ENCODE data around the gene GSE1. TPM values are rescaled to one million over a fixed set of nuclear protein-coding genes. Genes with fewer than 3 reads are reported as not detected.

GSE1 gene
- 10 to 100 TPM; 29.6 to 30.0 TPM for total RNA-seq

GRCh38 chr16:85612801-85613603 is at the start of gene GSE1:
Gene GSE1, plus strand, starts transcription at chr16:85613322. Its CDS starts 70 bp downstream, at chr16:85613392.
- ChIA-PET CTCF (interaction anchor here (1.2 to 4.6 kb wide), 5 partner anchors 44 to 197 kb away, joined by 3 to 32 read pairs (median 5); no protein-coding TSS in a partner anchor), POLR2A (interaction anchor here (0.7 to 5.0 kb wide), 3 partner anchors 56 to 145 kb away, joined by 3 to 42 read pairs (median 9); no protein-coding TSS in a partner anchor)

GRCh38 chr16:85563515-85564276 is 49.4 kb upstream of the GSE1 start:
- POLR2A ChIA-PET = interaction anchor here (0.7 to 1.3 kb wide), 3 partner anchors 9 to 38 kb away, joined by 4 to 7 read pairs (median 7); no protein-coding TSS in a partner anchor

GRCh38 chr16:85564277-85565051 is 48.7 kb upstream of the GSE1 start:
- POLR2A ChIA-PET = interaction anchor here (1.0 to 1.3 kb wide), 2 partner anchors 10 to 11 kb away, joined by 4 to 7 read pairs; no protein-coding TSS in a partner anchor

More at GRCh38 chr16:85563515-85564276, 49.4 kb upstream of the GSE1 start:
- CTCF ChIA-PET = interaction anchor here (0.8 to 2.5 kb wide), 5 partner anchors 10 to 154 kb away, joined by 3 to 23 read pairs (median 8); no protein-coding TSS in a partner anchor

GRCh38 chr16:85565340-85565739 is 47.8 kb upstream of the GSE1 start:
- ChIA-PET POLR2A (no interaction called here), CTCF (interaction anchor here (0.7 to 2.5 kb wide), 4 partner anchors 7 to 59 kb away, joined by 3 to 23 read pairs (median 6); no protein-coding TSS in a partner anchor)

More at GRCh38 chr16:85564277-85565051, 48.7 kb upstream of the GSE1 start:
- CTCF ChIA-PET = interaction anchor here (0.7 to 2.5 kb wide), 5 partner anchors 11 to 60 kb away, joined by 3 to 23 read pairs (median 8); no protein-coding TSS in a partner anchor

GRCh38 chr16:85565801-85566526 is 47.2 kb upstream of the GSE1 start:
- ChIA-PET POLR2A (interaction anchor here (0.7 kb wide), 1 partner anchor 588 kb away, joined by 3 read pairs; no protein-coding TSS in a partner anchor), CTCF (interaction anchor here (1.1 kb wide), 1 partner anchor 8 kb away, joined by 3 read pairs; no protein-coding TSS in a partner anchor)

- CTCF ChIA-PET = interaction anchor here (1.1 to 5.7 kb wide), 4 partner anchors 9 to 146 kb away, joined by 3 to 32 read pairs (median 12); partner anchors contain the start of gene GSE1
- POLR2A ChIA-PET = interaction anchor here (0.7 kb wide), 1 partner anchor 588 kb away, joined by 3 read pairs; no protein-coding TSS in a partner anchor
Measured at GRCh38 chr16:85566561-85567100, 46.5 kb upstream of the GSE1 start.

GRCh38 chr16:85567101-85567866 is 45.8 kb upstream of the GSE1 start:
- ChIA-PET CTCF (interaction anchor here (1.2 to 5.7 kb wide), 4 partner anchors 10 to 147 kb away, joined by 3 to 32 read pairs (median 14); partner anchors contain the start of gene GSE1), POLR2A (interaction anchor here (3.4 kb wide), 1 partner anchor 13 kb away, joined by 23 read pairs; no protein-coding TSS in a partner anchor)

- ChIA-PET CTCF (interaction anchor here (1.2 to 5.7 kb wide), 5 partner anchors 8 to 147 kb away, joined by 3 to 32 read pairs (median 7); partner anchors contain the start of gene GSE1), POLR2A (interaction anchor here (3.4 kb wide), 1 partner anchor 14 kb away, joined by 23 read pairs; no protein-coding TSS in a partner anchor)
Measured at GRCh38 chr16:85567935-85568334, 45.2 kb upstream of the GSE1 start.

- ChIA-PET POLR2A (interaction anchor here (3.4 kb wide), 1 partner anchor 14 kb away, joined by 23 read pairs; no protein-coding TSS in a partner anchor), CTCF (interaction anchor here (1.3 to 5.7 kb wide), 5 partner anchors 9 to 47 kb away, joined by 5 to 32 read pairs (median 7); partner anchors contain the start of gene GSE1)
Measured at GRCh38 chr16:85568519-85568918, 44.6 kb upstream of the GSE1 start.

GRCh38 chr16:85569039-85569614 is 44.0 kb upstream of the GSE1 start:
- ChIA-PET CTCF (interaction anchor here (0.7 to 5.7 kb wide), 7 partner anchors 9 to 153 kb away, joined by 3 to 32 read pairs (median 7); partner anchors contain the start of gene GSE1), POLR2A (interaction anchor here (1.0 to 3.4 kb wide), 3 partner anchors 12 to 17 kb away, joined by 3 to 23 read pairs (median 10); no protein-coding TSS in a partner anchor)

- POLR2A ChIA-PET = interaction anchor here (1.0 to 3.4 kb wide), 3 partner anchors 12 to 18 kb away, joined by 3 to 23 read pairs (median 10); no protein-coding TSS in a partner anchor
- CTCF ChIA-PET = interaction anchor here (0.7 to 5.7 kb wide), 7 partner anchors 10 to 154 kb away, joined by 3 to 32 read pairs (median 7); partner anchors contain the start of gene GSE1
Measured at GRCh38 chr16:85569615-85570212, 43.4 kb upstream of the GSE1 start.

GRCh38 chr16:85570213-85570734 is 42.8 kb upstream of the GSE1 start:
- POLR2A ChIA-PET = interaction anchor here (1.0 to 3.4 kb wide), 3 partner anchors 13 to 41 kb away, joined by 3 to 23 read pairs (median 10); no protein-coding TSS in a partner anchor
- CTCF ChIA-PET = interaction anchor here (1.5 to 5.7 kb wide), 4 partner anchors 11 to 154 kb away, joined by 3 to 32 read pairs (median 7); partner anchors contain the start of gene GSE1

- POLR2A ChIA-PET = interaction anchor here (1.0 kb wide), 1 partner anchor 40 kb away, joined by 3 read pairs; no protein-coding TSS in a partner anchor
- CTCF ChIA-PET = interaction anchor here (1.2 to 5.7 kb wide), 6 partner anchors 16 to 155 kb away, joined by 3 to 32 read pairs (median 4); partner anchors contain the start of gene GSE1
Measured at GRCh38 chr16:85570735-85571562, 42.2 kb upstream of the GSE1 start.

GRCh38 chr16:85571563-85571812 is 41.6 kb upstream of the GSE1 start:
- ChIA-PET POLR2A (no interaction called here), CTCF (interaction anchor here (1.2 to 5.7 kb wide), 5 partner anchors 17 to 151 kb away, joined by 3 to 32 read pairs (median 4); partner anchors contain the start of gene GSE1)

Data from activated CD8-positive, alpha-beta memory T cell treated with anti-CD3 and anti-CD28 coated beads for 36 hours (primary cell).